Measurements from ENCODE around the gene MYPOP. TPM values are rescaled to one million over a fixed set of nuclear protein-coding genes. Genes with fewer than 3 reads are reported as not detected.

MYPOP gene
- total and polyA plus RNA-seq, 2 of the 13 experiments (the other 11 are each of a cell fraction or from before 2014, with no cell fraction given): 2.3 to 2.7 TPM

DNA sequence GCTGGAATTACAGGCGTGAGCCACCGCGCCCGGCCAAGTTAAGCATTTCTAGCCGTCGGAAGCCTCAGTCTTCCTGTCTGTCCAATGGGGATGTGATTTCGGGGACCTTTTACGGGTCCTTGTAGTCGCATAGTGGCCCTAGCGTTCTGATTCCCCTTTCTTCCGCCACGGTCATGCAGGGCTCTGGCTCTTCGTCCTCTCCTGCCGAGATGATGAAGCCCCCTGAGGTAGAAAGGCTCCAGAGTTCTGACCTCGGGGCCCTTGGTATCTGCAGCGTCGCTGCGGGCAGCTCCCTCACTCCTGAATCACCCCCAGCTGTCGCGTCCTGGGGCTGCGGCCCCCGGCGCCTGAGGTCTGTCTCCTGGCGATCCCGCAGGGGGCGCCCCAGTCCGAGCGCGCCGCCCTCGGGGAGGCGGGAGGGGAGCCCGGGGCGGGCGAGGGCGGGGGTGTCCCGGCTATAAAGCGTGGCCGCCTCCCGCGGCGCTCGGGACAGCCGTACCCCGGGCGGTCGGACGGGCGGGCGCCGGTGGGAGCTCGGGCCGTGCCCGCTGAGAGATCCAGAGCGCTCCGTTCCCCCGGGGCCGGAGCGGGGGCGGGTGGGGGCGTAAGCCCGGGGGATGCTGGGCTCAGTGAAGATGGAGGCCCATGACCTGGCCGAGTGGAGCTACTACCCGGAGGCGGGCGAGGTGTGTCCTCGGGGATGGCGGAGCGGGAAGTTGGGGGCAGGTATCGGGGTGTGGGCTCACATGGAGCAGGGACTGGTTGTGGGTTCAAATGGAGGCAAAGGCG, 38.4 kb downstream of the MYPOP start, which contains the start of gene FOXA3 (continued):
- TF ChIP-seq, protein P1, sequence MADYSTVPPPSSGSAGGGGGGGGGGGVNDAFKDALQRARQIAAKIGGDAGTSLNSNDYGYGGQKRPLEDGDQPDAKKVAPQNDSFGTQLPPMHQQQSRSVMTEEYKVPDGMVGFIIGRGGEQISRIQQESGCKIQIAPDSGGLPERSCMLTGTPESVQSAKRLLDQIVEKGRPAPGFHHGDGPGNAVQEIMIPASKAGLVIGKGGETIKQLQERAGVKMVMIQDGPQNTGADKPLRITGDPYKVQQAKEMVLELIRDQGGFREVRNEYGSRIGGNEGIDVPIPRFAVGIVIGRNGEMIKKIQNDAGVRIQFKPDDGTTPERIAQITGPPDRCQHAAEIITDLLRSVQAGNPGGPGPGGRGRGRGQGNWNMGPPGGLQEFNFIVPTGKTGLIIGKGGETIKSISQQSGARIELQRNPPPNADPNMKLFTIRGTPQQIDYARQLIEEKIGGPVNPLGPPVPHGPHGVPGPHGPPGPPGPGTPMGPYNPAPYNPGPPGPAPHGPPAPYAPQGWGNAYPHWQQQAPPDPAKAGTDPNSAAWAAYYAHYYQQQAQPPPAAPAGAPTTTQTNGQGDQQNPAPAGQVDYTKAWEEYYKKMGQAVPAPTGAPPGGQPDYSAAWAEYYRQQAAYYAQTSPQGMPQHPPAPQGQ (CRISPR knock-in tag; IDR thresholded peaks at IDR 0.05; ENCODE audit: borderline replicate concordance): no peak
- no peak for TF ChIP-seq NRL (CRISPR knock-in tag; IDR thresholded peaks at IDR 0.05; ENCODE audit: borderline replicate concordance)
- TF ChIP-seq ZMAT3 (CRISPR knock-in tag; conservative IDR thresholded peaks at IDR 0.05): peak; percentile 49; the same call in 1 of the 2 replicates
- no peak for TF ChIP-seq ZNF773 (CRISPR knock-in tag; IDR thresholded peaks at IDR 0.05; ENCODE audit: borderline replicate concordance)
- peak; percentile 88 for TF ChIP-seq DRAP1 (CRISPR knock-in tag; IDR thresholded peaks at IDR 0.05)
- TF ChIP-seq SALL1 (CRISPR knock-in tag; IDR thresholded peaks at IDR 0.05): peak; percentile 37; the same call in 1 of the 2 replicates
- TF ChIP-seq MAFF (IDR thresholded peaks at IDR 0.05; ENCODE audit: low read depth, low read length): no peak
- TF ChIP-seq, protein P2, sequence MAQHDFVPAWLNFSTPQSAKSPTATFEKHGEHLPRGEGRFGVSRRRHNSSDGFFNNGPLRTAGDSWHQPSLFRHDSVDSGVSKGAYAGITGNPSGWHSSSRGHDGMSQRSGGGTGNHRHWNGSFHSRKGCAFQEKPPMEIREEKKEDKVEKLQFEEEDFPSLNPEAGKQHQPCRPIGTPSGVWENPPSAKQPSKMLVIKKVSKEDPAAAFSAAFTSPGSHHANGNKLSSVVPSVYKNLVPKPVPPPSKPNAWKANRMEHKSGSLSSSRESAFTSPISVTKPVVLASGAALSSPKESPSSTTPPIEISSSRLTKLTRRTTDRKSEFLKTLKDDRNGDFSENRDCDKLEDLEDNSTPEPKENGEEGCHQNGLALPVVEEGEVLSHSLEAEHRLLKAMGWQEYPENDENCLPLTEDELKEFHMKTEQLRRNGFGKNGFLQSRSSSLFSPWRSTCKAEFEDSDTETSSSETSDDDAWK (CRISPR knock-in tag; IDR thresholded peaks at IDR 0.05): no peak
- TF ChIP-seq SIN3B (IDR thresholded peaks at IDR 0.05; ENCODE audit: low read length): no peak
- TF ChIP-seq YEATS4 (CRISPR knock-in tag; IDR thresholded peaks at IDR 0.05; ENCODE audit: borderline replicate concordance): peak; percentile 72; the same call in 1 of the 2 replicates
- TF ChIP-seq REPIN1 (CRISPR knock-in tag; IDR thresholded peaks at IDR 0.05; ENCODE audit: borderline replicate concordance, low read depth): 0 out of 2 replicates have a peak, but pooled peaks have one; percentile 14
- TF ChIP-seq, protein P3, sequence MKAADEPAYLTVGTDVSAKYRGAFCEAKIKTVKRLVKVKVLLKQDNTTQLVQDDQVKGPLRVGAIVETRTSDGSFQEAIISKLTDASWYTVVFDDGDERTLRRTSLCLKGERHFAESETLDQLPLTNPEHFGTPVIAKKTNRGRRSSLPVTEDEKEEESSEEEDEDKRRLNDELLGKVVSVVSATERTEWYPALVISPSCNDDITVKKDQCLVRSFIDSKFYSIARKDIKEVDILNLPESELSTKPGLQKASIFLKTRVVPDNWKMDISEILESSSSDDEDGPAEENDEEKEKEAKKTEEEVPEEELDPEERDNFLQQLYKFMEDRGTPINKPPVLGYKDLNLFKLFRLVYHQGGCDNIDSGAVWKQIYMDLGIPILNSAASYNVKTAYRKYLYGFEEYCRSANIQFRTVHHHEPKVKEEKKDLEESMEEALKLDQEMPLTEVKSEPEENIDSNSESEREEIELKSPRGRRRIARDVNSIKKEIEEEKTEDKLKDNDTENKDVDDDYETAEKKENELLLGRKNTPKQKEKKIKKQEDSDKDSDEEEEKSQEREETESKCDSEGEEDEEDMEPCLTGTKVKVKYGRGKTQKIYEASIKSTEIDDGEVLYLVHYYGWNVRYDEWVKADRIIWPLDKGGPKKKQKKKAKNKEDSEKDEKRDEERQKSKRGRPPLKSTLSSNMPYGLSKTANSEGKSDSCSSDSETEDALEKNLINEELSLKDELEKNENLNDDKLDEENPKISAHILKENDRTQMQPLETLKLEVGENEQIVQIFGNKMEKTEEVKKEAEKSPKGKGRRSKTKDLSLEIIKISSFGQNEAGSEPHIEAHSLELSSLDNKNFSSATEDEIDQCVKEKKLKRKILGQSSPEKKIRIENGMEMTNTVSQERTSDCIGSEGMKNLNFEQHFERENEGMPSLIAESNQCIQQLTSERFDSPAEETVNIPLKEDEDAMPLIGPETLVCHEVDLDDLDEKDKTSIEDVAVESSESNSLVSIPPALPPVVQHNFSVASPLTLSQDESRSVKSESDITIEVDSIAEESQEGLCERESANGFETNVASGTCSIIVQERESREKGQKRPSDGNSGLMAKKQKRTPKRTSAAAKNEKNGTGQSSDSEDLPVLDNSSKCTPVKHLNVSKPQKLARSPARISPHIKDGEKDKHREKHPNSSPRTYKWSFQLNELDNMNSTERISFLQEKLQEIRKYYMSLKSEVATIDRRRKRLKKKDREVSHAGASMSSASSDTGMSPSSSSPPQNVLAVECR (CRISPR knock-in tag; IDR thresholded peaks at IDR 0.05; ENCODE audit: borderline replicate concordance): peak; percentile 61
- no peak for TF ChIP-seq ZFP41 (CRISPR knock-in tag; IDR thresholded peaks at IDR 0.05; ENCODE audit: borderline replicate concordance)
- no peak for TF ChIP-seq TRIM24 (CRISPR knock-in tag; IDR thresholded peaks at IDR 0.05)
- peak; percentile 39; the same call in 1 of the 2 replicates for TF ChIP-seq YEATS2 (CRISPR knock-in tag; IDR thresholded peaks at IDR 0.05; ENCODE audit: borderline replicate concordance)
- TF ChIP-seq NCOA1 (CRISPR knock-in tag; IDR thresholded peaks at IDR 0.05): no peak
- TF ChIP-seq ZSCAN25 (CRISPR knock-in tag; IDR thresholded peaks at IDR 0.05): 0 out of 2 replicates have a peak, but pooled peaks have one; percentile 21
- TF ChIP-seq ZNF746 (CRISPR knock-in tag; IDR thresholded peaks at IDR 0.05): no peak
- TF ChIP-seq ZBTB46 (CRISPR knock-in tag; IDR thresholded peaks at IDR 0.05; ENCODE audit: borderline replicate concordance): no peak
